Neural cell (in vitro differentiated cells): ENCODE measurements around the gene FHAD1. TPM values are rescaled to one million over a fixed set of nuclear protein-coding genes. Genes with fewer than 3 reads are reported as not detected.

ENCODE experiments used
- H2AFZ ChIP-seq: fragments of 200-600, 300-800 bp; sonication (generic), shearing (Covaris generic); 2 replicates; pipeline ENCODE4 v1.6.0; 2014; ENCODE audit warnings: low read depth, mild to moderate bottlenecking, antibody characterized with exemption, low read length, moderate library complexity
- H3F3A ChIP-seq: fragments of 200-600 bp; shearing (Covaris generic); 2 replicates; pipeline ENCODE4 v1.6.1; 2016; ENCODE audit warnings: mild to moderate bottlenecking, moderate library complexity, mixed read lengths, antibody characterized with exemption, low read length; ENCODE audit not compliant: insufficient read depth, poor library complexity, severe bottlenecking
- H3K27ac ChIP-seq: fragments of 200-600, 300-800 bp; sonication (generic), shearing (Covaris generic); 2 replicates; pipeline ENCODE4 v1.5.1; 2014; ENCODE audit warnings: mild to moderate bottlenecking, low read length, moderate library complexity
- H3K27me3 ChIP-seq: fragments of 300-800, 200-600 bp; sonication (generic), shearing (Covaris generic); 2 replicates; pipeline ENCODE4 v1.6.0; 2014; ENCODE audit warnings: mild to moderate bottlenecking, low read depth, low read length, moderate library complexity; ENCODE audit not compliant: insufficient read depth
- H3K36me3 ChIP-seq: fragments of 300-800, 200-600 bp; sonication (generic), shearing (Covaris generic); 2 replicates; pipeline ENCODE4 v1.5.1; 2014; ENCODE audit warnings: mild to moderate bottlenecking, antibody characterized with exemption, low read length, moderate library complexity; ENCODE audit not compliant: insufficient read depth
- H3K4me2 ChIP-seq: fragments of 300-800, 200-600 bp; sonication (generic), shearing (Covaris generic); 2 replicates; pipeline ENCODE4 v1.6.0; 2014; ENCODE audit warnings: mild to moderate bottlenecking, low read length
- H3K4me3 ChIP-seq: fragments of 300-800, 200-600 bp; sonication (generic), shearing (Covaris generic); 2 replicates; pipeline ENCODE4 v1.5.1; 2014; ENCODE audit warnings: mild to moderate bottlenecking, low read length, moderate library complexity
- H3K79me2 ChIP-seq: fragments of 200-600 bp; shearing (Covaris generic); replicated peaks from 2 replicates; pipeline ENCODE4 v1.6.0; 2014; ENCODE audit warnings: mild to moderate bottlenecking, low read length, moderate library complexity; ENCODE audit not compliant: insufficient read depth
- H3K9ac ChIP-seq: fragments of 300-800, 200-600 bp; sonication (generic), shearing (Covaris generic); 2 replicates; pipeline ENCODE4 v1.6.1; 2016; ENCODE audit warnings: mild to moderate bottlenecking, low read length, mixed read lengths
- H3K9me2 ChIP-seq: fragments of 200-600 bp; shearing (Covaris generic); 2 replicates; pipeline ENCODE4 v1.6.1; 2016; ENCODE audit warnings: mild to moderate bottlenecking, low read length, mixed read lengths; ENCODE audit not compliant: insufficient read depth
- H3K9me3 ChIP-seq: fragments of 200-600, 300-800 bp; sonication (generic), shearing (Covaris generic); 2 replicates; pipeline ENCODE4 v1.6.1; 2016; ENCODE audit warnings: mild to moderate bottlenecking, mixed run types, low read length, moderate library complexity, mixed read lengths
- H4K20me1 ChIP-seq: fragments of 200-600 bp; shearing (Covaris generic); 2 replicates; pipeline ENCODE4 v1.6.1; 2016; ENCODE audit warnings: mild to moderate bottlenecking, mixed run types; ENCODE audit not compliant: insufficient read depth
- EZH2 ChIP-seq: fragments of 200-600, 300-800 bp; shearing (Covaris generic), sonication (generic); IDR thresholded peaks from 2 replicates; pipeline ENCODE4 v1.6.1; 2014; ENCODE audit warnings: antibody characterized with exemption, low read length, borderline replicate concordance, mild to moderate bottlenecking; ENCODE audit not compliant: insufficient read depth, poor library complexity, severe bottlenecking
- MXI1 ChIP-seq: fragments of 450-650 bp; conservative IDR thresholded peaks from 2 replicates; pipeline ENCODE4 v1.6.1; 2014; ENCODE audit warnings: antibody characterized with exemption, mild to moderate bottlenecking; ENCODE audit not compliant: poor library complexity, severe bottlenecking
- POLR2AphosphoS5 ChIP-seq: IDR thresholded peaks from 2 replicates; pipeline ENCODE4 v1.6.1; 2012
- RAD21 ChIP-seq: fragments of 450-650 bp; conservative IDR thresholded peaks from 2 replicates; pipeline ENCODE4 v1.6.1; 2014; ENCODE audit warnings: antibody characterized with exemption, mild to moderate bottlenecking, moderate library complexity
- TAF1 ChIP-seq: IDR thresholded peaks from 2 replicates; pipeline ENCODE4 v1.6.1; 2012; ENCODE audit warnings: low read depth
- polyA plus RNA-seq: library from polyadenylated mRNA; depleted of rRNA; stranded (reverse); fragments of >200 nt; gene quantifications from 2 replicates; pipeline ENCODE4 v1.2.3, GENCODE V29; 2014
- TF ChIP-seq, protein P1 (sequence below): IDR thresholded peaks from 2 replicates; pipeline ENCODE4 v1.6.1; 2012; ENCODE audit warnings: borderline replicate concordance
- TF ChIP-seq, protein P2 (sequence below): fragments of 450-650 bp; IDR thresholded peaks from 2 replicates; pipeline ENCODE4 v1.5.1; 2014; ENCODE audit warnings: antibody characterized with exemption, mild to moderate bottlenecking, moderate library complexity; ENCODE audit not compliant: poor library complexity, severe bottlenecking

FHAD1 gene
- polyA plus RNA-seq, 1 donor from 2014 or later: 0.46 TPM

DNA sequence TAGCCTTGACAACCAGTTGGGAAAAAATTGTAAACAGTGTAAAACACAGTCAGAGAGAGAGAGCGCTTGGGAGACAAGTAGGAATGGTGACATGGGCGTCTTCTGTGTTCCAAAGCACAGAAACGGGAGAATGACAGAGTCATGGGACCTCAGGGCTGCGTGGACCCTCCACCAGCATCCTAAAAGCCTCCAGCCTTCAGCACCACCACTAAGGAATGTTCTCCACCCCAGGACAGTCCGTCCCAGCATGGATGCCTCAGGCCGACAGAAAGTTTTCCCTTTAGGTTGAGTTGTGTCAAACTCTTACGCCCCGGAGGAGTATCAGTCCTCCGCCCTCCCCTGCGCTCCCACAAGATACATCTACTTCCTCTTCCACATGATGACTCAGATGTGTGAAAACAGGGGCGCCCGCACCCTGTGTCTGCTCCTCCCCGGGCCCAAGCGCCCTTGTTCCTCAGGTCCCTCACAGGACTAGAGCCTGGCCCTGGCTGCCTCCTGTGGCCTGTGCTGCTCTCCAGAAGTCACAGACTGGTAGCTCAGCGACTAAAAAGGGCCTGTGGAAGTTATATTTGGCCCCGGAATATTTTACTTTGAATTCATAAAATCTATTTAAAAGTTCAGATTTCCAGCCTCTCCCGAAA lies 98.8 kb downstream of the FHAD1 start:
- Histone ChIP-seq H3K79me2 (no peaks in the 10 kb centered on the region), H3K9me3 (no peaks in the 10 kb centered on the region), H3K4me2 (no peak overlapping the region), H3K27ac (no peak overlapping the region), H3K9me2 (no peaks in the 10 kb centered on the region), H2AFZ (no peak overlapping the region), H3K27me3 (no peaks in the 10 kb centered on the region), H3K36me3 (no peaks in the 10 kb centered on the region), H3K9ac (no peak overlapping the region), H4K20me1 (no peaks in the 10 kb centered on the region), H3F3A (no peaks in the 10 kb centered on the region), H3K4me3 (no peak overlapping the region)
- TF ChIP-seq, protein P1, sequence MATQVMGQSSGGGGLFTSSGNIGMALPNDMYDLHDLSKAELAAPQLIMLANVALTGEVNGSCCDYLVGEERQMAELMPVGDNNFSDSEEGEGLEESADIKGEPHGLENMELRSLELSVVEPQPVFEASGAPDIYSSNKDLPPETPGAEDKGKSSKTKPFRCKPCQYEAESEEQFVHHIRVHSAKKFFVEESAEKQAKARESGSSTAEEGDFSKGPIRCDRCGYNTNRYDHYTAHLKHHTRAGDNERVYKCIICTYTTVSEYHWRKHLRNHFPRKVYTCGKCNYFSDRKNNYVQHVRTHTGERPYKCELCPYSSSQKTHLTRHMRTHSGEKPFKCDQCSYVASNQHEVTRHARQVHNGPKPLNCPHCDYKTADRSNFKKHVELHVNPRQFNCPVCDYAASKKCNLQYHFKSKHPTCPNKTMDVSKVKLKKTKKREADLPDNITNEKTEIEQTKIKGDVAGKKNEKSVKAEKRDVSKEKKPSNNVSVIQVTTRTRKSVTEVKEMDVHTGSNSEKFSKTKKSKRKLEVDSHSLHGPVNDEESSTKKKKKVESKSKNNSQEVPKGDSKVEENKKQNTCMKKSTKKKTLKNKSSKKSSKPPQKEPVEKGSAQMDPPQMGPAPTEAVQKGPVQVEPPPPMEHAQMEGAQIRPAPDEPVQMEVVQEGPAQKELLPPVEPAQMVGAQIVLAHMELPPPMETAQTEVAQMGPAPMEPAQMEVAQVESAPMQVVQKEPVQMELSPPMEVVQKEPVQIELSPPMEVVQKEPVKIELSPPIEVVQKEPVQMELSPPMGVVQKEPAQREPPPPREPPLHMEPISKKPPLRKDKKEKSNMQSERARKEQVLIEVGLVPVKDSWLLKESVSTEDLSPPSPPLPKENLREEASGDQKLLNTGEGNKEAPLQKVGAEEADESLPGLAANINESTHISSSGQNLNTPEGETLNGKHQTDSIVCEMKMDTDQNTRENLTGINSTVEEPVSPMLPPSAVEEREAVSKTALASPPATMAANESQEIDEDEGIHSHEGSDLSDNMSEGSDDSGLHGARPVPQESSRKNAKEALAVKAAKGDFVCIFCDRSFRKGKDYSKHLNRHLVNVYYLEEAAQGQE: no peak

DNA sequence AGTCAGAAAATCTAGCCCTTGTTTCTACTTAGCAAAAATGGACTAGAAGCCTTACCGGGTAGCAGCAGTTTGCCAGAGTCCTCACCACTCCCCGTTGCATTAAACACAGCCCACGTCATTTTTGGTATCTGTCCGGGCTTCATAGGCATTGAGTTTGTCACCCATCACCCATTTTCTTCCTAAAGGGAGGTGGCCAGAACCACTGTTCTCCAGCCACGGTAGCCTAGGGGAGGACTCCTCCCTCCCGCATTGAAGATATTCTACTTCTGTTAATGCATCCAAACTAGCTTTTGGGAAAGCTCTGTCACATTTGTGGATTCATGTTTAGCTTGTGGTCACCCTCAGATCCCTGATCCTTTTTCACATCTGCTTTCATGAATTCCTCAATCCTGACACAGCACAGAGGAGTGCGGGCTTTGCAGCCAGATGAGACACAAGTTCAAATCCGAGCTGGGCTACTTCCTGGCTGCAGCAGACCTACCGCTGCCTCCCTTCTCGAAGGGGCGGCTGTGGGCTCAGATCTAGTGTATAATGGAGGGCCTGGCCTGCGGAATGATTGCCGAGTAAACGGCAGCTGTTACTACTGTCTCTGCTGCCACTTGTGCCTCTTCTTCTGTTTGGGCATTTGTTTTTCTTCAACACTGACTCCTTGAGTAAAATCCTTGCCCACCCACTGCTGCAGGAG lies 99.5 kb downstream of the FHAD1 start:
- Histone ChIP-seq H3K27ac (no peak overlapping the region), H3K79me2 (no peaks in the 10 kb centered on the region), H3K4me2 (no peak overlapping the region), H3K27me3 (no peaks in the 10 kb centered on the region), H3K9me3 (no peaks in the 10 kb centered on the region), H3K9me2 (no peaks in the 10 kb centered on the region), H3K9ac (no peak overlapping the region), H2AFZ (no peak overlapping the region), H3K4me3 (no peak overlapping the region), H3K36me3 (no peaks in the 10 kb centered on the region), H4K20me1 (no peaks in the 10 kb centered on the region), H3F3A (no peaks in the 10 kb centered on the region)
- TF ChIP-seq EZH2 (no peak), RAD21 (no peak), TAF1 (no peak), MXI1 (no peak), POLR2AphosphoS5 (no peak)
- TF ChIP-seq, protein P1: no peak
- TF ChIP-seq, protein P2, sequence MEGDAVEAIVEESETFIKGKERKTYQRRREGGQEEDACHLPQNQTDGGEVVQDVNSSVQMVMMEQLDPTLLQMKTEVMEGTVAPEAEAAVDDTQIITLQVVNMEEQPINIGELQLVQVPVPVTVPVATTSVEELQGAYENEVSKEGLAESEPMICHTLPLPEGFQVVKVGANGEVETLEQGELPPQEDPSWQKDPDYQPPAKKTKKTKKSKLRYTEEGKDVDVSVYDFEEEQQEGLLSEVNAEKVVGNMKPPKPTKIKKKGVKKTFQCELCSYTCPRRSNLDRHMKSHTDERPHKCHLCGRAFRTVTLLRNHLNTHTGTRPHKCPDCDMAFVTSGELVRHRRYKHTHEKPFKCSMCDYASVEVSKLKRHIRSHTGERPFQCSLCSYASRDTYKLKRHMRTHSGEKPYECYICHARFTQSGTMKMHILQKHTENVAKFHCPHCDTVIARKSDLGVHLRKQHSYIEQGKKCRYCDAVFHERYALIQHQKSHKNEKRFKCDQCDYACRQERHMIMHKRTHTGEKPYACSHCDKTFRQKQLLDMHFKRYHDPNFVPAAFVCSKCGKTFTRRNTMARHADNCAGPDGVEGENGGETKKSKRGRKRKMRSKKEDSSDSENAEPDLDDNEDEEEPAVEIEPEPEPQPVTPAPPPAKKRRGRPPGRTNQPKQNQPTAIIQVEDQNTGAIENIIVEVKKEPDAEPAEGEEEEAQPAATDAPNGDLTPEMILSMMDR: no peak
